Measurements from ENCODE around the gene SLC25A21. TPM values are rescaled to one million over a fixed set of nuclear protein-coding genes. Genes with fewer than 3 reads are reported as not detected.

The SLC25A21 gene
- total and polyA plus RNA-seq, 2 of the 13 experiments (the other 11 are each of a cell fraction or from before 2014, with no cell fraction given): 1.9 to 2.9 TPM

DNA sequence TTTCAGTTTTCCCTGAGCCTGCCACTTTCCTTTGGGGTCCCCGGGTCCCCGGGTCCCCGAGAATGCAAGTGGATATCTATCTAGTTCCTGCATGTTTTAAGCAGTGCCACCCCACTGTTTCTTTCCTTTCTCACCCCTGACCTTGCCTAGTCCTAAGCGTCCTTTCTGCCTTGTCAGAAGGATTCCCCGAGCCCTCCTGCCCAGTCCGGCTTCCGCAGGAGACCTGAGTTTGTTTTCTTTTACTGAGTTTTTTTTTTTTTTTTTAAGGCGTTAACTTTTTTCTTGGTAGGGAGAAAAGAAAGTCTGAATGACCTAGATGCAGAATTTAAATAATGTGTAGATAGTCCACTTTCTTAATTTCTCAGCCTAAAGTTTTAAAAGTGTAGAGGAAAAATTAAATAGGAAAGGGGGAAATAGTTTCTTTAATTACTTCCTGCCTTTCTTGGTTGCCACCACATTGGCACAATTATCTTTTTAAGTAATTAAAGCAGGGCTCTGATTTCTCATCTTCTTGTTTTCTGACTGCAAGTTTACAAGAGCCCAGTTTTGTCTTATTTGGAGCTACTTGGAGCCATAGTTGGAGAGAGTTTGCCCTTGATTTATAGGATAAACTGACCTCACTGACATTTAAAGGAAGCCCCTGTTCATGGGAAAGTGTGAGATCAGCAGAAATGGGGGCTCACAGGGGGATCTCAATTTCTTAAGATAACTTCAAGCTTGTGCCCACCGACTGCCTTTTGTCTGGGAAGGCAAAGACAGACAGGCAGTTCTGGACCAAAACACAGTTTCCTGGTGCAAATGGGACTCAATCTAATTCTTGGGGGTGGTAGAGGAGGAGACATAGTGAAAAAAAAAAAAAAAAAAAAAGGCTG is 507.8 kb downstream of the SLC25A21 start (continued):
- TF ChIP-seq, protein P1, sequence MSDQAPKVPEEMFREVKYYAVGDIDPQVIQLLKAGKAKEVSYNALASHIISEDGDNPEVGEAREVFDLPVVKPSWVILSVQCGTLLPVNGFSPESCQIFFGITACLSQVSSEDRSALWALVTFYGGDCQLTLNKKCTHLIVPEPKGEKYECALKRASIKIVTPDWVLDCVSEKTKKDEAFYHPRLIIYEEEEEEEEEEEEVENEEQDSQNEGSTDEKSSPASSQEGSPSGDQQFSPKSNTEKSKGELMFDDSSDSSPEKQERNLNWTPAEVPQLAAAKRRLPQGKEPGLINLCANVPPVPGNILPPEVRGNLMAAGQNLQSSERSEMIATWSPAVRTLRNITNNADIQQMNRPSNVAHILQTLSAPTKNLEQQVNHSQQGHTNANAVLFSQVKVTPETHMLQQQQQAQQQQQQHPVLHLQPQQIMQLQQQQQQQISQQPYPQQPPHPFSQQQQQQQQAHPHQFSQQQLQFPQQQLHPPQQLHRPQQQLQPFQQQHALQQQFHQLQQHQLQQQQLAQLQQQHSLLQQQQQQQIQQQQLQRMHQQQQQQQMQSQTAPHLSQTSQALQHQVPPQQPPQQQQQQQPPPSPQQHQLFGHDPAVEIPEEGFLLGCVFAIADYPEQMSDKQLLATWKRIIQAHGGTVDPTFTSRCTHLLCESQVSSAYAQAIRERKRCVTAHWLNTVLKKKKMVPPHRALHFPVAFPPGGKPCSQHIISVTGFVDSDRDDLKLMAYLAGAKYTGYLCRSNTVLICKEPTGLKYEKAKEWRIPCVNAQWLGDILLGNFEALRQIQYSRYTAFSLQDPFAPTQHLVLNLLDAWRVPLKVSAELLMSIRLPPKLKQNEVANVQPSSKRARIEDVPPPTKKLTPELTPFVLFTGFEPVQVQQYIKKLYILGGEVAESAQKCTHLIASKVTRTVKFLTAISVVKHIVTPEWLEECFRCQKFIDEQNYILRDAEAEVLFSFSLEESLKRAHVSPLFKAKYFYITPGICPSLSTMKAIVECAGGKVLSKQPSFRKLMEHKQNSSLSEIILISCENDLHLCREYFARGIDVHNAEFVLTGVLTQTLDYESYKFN (CRISPR knock-in tag; conservative IDR thresholded peaks at IDR 0.05): no peak
- TF ChIP-seq SMAD9 (CRISPR knock-in tag; IDR thresholded peaks at IDR 0.05): no peak
- TF ChIP-seq MAFF (IDR thresholded peaks at IDR 0.05; ENCODE audit: low read depth, low read length): peak; percentile 49; the same call in 1 of the 2 replicates
- TF ChIP-seq U2AF2 (IDR thresholded peaks at IDR 0.05; ENCODE audit: low read depth, low read length): no peak
- no peak for TF ChIP-seq ZFP41 (CRISPR knock-in tag; IDR thresholded peaks at IDR 0.05; ENCODE audit: borderline replicate concordance)

DNA sequence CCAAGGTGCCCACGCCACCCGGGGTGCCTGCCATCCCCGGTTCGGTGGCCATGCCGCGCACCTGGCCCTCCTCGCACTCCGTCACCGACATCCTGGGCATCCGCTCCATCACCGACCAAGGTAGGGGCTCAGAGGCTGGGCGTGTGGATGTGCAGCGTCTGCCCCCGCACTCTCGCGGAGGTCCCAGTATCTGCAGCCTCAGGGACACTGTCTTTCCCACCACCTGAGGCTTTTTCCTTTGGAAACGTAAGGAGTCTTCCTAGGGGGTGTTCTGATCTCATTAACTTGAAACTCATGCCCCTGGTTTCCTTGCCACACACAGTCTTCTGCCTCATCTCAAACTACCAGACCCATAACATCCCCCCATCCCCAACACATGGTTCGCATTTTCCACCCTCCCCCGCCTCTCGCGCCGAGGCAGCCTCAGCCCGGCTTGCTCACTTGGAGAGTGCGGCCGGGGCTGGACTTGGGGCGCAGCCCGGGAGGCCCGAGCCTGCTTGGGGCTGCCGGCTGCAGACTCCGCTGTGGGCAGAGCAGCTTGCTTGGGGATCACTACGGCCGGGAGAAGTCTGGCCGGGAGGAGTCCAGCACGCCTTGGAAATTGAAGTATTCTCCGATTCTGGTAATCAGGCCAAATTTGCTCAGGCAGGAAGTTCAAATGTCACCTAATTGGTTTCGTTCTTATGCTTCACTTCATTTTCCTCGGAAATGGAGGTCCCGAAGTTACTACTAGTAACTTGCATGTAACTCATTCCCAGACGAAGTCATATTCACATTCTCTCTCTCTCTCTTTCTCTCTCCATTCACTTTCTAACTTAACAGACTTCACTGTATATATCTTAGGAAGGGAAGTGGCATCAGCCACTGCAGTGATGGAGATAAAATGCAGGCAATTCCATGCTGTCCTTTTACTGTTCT is 508.7 kb downstream of the SLC25A21 start:
- no peaks in the 10 kb centered on the region for H3K36me3 ChIP-seq (replicated peaks in 1 of 2; ENCODE audit: control insufficient read depth in 1 of 2, insufficient read depth in 2 of 2, low read length in 2 of 2)
- H2AFZ ChIP-seq (ENCODE audit: low read length): no peak overlapping the region
- H3K27ac ChIP-seq (ENCODE audit: extremely low read length, insufficient read depth, low read length): no peak overlapping the region
- no TSS peak for BruUV-seq (replicated peaks)
- H4K20me1 ChIP-seq (ENCODE audit: insufficient read depth, low read length): peaks cover 2% of the 10 kb centered on the region; the same call in 1 of the 2 replicates
- intact Hi-C loops (cut with micrococcal nuclease; ENCODE audit: unreplicated experiment): no loop called here
- H3K79me2 ChIP-seq (ENCODE audit: insufficient read depth, low read length): no peaks in the 10 kb centered on the region
- FAIRE-seq (no peak), DNase-seq (ENCODE audit: low spot score) (no peak), ATAC-seq (peak; percentile 2; the same call in 1 of the 3 replicates)
- POLR2A ChIA-PET: no interaction called here
- no peak overlapping the region for H3K4me2 ChIP-seq (ENCODE audit: low read depth, low read length)
- CTCF ChIA-PET (ENCODE audit: low intra/inter-chr PET ratio, low total read pairs): no interaction called here
- 42% methylated on average over 39 of the region's 39 CpGs for WGBS (ENCODE audit: low lambda C conversion rate)
- H3K4me1 ChIP-seq (ENCODE audit: insufficient read depth, low read length): peaks cover 7% of the 10 kb centered on the region
- no peaks in the 10 kb centered on the region for H3K9me3 ChIP-seq (ENCODE audit: low read length)
- peaks cover 33 to 74% of the 10 kb centered on the region in 2 experiments for H3K27me3 ChIP-seq (ENCODE audit: control insufficient read depth in 1 of 2, insufficient read depth in 2 of 2, low read length in 2 of 2)
- no peak overlapping the region for H3K9ac ChIP-seq (ENCODE audit: insufficient read depth, low read depth, low read length)
- in situ Hi-C loops (cut with HindIII; ENCODE audit: extremely low pct_ligation_motif_present, low pct_unique_long_range_greater_than_20kb): no loop called here
- H3K4me3 ChIP-seq (replicated peaks in 1 of 3; ENCODE audit: insufficient read depth in 1 of 3, low read depth in 2 of 3, low read length in 3 of 3): no peak overlapping the region; a peak in 1 of 6 replicates
- peak; percentile 11 for TF ChIP-seq AGO1 (IDR thresholded peaks at IDR 0.05; ENCODE audit: low read depth, low read length, poor library complexity, severe bottlenecking)
- 0 out of 2 replicates have a peak, but pooled peaks have one; percentile 51 for TF ChIP-seq SNAPC2 (CRISPR knock-in tag; IDR thresholded peaks at IDR 0.05)
- no peak for TF ChIP-seq ZBTB7A (CRISPR knock-in tag; IDR thresholded peaks at IDR 0.05)
- TF ChIP-seq MZF1 (CRISPR knock-in tag; IDR thresholded peaks at IDR 0.05; ENCODE audit: borderline replicate concordance): 0 out of 2 replicates have a peak, but pooled peaks have one; percentile 12
- TF ChIP-seq HNRNPL (IDR thresholded peaks at IDR 0.05; ENCODE audit: low read depth, low read length): 0 out of 2 replicates have a peak, but pooled peaks have one; percentile 21
- 0 out of 2 replicates have a peak, but pooled peaks have one; percentile 43 for TF ChIP-seq ZNF354B (CRISPR knock-in tag; IDR thresholded peaks at IDR 0.05)
- TF ChIP-seq, protein P2, sequence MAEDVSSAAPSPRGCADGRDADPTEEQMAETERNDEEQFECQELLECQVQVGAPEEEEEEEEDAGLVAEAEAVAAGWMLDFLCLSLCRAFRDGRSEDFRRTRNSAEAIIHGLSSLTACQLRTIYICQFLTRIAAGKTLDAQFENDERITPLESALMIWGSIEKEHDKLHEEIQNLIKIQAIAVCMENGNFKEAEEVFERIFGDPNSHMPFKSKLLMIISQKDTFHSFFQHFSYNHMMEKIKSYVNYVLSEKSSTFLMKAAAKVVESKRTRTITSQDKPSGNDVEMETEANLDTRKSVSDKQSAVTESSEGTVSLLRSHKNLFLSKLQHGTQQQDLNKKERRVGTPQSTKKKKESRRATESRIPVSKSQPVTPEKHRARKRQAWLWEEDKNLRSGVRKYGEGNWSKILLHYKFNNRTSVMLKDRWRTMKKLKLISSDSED (CRISPR knock-in tag; IDR thresholded peaks at IDR 0.05): no peak
- TF ChIP-seq ZNF383 (CRISPR knock-in tag; IDR thresholded peaks at IDR 0.05; ENCODE audit: borderline replicate concordance): no peak
